Measurements from ENCODE around the gene CIDEA.
"Not testable (repeated sequence)": the region's sequence is repeated elsewhere in the genome, so short reads cannot be mapped to it uniquely, and the experiment has no call there.

Gene CIDEA, protein sequence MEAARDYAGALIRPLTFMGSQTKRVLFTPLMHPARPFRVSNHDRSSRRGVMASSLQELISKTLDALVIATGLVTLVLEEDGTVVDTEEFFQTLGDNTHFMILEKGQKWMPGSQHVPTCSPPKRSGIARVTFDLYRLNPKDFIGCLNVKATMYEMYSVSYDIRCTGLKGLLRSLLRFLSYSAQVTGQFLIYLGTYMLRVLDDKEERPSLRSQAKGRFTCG

DNA sequence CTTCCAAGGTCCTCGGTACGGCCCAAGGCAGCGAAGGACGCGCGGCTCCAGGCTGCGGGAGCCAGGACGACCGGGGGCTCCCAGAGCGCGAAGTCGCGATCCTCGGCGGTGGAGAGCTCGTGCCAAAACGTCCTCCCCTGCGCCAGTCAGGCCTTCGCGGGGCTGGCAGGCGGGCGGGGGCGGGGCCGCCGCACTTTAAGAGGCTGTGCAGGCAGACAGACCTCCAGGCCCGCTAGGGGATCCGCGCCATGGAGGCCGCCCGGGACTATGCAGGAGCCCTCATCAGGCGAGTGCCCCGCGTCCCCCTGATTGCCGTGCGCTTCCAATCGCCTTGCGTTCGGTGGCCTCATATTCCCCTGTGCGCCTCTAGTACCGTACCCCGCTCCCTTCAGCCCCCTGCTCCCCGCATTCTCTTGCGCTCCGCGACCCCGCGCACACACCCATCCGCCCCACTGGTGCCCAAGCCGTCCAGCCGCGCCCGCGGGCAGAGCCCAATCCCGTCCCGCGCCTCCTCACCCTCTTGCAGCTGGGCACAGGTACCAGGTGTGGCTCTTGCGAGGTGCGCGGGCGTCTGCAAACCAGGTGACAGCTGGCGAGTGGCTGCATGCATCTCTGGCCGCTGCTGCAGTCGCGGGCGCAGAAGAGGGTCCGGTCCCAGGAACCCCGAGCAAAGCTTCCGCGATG lies at the start of gene CIDEA:
TSS of gene CIDEA (plus strand) at position 226 of the 684 bp plus-strand sequence. CDS start at position 249, 23 bp downstream.
- DNase-seq (ENCODE audit: low spot score) = peak; percentile 61

DNA sequence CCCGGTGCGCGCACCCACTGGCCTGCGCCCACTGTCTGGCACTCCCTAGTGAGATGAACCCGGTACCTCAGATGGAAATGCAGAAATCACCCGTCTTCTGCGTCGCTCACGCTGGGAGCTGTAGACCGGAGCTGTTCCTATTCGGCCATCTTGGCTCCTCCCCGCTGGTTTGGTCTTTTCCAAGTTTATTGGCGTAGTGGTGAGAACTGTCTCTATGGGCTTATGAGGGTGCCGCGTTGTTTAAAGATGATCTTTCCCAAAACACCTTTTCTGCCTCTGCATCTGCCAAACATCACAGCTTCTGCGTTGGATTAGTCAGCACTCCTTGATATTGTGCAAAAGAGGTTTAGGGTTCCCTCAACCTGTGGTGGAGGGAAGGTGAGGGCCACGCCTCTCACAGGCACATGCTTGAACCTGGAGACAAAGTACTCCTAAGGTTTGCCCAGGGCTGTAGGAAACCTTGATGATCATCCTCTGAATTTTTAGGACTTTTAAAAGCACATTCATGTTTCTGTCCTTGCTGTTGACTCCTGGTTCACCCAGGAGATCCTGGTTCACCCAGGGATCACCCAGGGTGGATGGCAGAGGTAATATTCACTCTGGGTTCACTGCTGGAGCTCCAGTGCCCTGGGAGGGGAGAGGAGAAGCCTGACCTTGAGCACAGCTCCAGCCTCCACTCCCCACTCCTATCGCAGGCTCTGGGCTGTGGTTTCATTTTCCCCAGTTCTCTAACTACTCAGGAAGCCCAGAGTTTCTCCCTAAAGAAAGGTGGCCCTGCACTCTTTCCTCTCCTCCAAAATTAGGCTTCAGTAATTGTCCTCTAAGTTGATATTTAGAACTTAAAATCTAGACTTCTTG lies 45.6 kb upstream of the CIDEA start:
- DNase-seq (ENCODE audit: low spot score) = not testable (repeated sequence)

DNA sequence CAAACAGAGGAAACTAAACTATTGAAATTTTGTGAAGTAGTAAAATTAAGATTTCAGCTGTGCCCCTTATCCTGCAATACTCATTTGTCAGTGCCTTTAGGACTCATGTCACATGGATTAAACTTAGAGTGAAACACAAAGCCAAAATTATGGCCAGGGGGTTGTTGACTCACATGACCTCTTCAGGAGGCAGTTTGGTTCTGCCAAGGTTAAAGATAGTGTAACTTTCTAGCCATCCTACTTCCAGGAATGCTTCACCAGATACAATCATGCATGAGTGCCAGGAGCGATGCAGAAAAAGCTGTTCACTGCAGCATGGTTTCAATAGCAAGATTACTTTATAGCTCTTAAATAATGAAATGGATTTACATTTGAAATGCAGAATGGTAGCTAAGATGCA lies 41.9 kb upstream of the CIDEA start:
- DNase-seq (ENCODE audit: low spot score) = not testable (repeated sequence)

DNA sequence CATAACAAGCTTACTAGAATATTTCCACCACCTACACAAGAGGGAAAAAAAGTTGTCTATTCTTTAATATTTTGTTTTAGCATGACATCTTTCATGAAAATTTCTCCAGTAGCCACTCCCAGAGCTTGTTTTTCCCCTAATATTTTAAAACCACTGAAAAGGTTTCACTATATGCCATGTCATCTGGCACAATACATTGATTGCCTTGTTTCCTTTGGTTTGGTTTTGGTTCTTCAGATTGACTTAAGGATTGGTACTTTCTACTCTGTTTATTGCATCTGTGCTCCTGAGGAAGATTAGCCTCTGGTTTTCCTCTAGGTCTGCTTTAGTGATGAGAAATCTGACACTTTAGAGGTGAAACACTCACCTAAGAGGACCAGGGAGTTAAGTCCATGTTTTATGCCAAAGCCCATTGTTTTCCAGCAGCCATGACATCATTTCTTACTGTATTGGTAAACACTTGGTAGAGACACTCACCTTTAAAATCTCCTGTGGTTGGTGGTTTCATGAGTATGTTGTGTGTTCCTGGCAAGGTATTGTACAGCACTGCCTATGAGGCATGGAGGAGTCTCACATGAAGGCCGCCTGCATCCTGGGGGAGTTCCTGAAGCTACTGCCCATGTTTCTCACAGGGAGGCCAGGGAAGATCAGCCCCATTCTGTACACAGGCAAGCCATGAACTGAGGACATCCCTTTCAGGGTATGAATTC lies 39.7 kb upstream of the CIDEA start:
- not testable (repeated sequence) for DNase-seq (ENCODE audit: low spot score)

DNA sequence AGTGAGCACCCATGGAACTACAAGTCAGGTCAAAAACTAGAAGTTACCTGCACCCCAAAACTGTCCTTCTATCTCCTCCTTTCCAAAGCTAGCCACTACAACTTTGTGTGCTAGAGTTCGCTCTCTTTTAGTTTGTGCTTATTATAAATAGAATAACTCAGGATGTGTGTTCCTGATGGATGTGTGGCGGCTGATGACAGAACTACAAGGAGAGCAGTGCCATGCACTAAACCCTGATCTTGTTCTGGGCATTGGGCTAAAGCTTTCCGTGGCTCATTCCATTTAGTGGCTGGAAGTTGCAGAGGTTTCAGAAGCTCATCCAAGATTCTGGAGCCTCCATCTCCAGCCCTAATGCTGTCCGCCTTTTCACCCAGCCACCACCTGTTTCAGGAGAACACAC lies 37.7 kb upstream of the CIDEA start:
- DNase-seq (ENCODE audit: low spot score) = not testable (repeated sequence)

DNA sequence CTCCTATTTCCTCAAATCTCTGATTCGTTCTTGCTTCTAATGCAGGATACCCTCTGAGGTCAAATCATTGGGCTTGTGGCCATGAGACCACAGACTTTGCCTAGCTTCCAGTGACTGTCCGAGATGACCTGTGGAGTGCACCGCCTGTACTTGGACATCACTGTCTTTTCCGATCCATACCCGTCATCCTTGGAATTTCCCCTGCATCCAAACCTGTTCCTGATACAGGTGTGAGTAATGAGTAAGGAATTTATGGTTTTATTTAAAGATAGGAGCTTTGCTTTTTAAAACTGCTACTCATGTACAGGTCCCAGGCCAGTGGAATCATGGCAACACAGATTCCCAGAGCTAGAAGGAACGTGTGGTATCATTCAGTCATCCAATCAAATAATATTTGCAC lies 35.6 kb upstream of the CIDEA start:
- DNase-seq (ENCODE audit: low spot score) = not testable (repeated sequence)

DNA sequence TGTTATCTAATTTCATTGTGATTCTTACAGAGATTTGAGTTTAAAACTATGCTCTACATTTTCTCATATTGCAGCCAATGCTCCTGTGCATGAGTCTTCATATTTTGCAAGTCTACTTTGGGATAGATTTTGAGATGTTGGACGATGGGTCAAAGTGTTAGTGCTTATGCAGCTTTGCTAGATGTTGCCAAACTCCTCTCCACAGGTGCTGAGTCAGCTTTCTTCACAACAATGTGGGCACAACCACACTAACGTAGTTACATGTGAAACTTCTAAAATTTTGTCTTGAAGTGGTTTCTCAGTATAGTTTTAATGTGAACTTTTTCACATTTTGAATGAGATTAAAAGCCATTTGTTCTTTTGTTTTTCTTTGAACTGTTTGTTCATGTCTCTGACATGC lies 32.1 kb upstream of the CIDEA start:
- not testable (repeated sequence) for DNase-seq (ENCODE audit: low spot score)

DNA sequence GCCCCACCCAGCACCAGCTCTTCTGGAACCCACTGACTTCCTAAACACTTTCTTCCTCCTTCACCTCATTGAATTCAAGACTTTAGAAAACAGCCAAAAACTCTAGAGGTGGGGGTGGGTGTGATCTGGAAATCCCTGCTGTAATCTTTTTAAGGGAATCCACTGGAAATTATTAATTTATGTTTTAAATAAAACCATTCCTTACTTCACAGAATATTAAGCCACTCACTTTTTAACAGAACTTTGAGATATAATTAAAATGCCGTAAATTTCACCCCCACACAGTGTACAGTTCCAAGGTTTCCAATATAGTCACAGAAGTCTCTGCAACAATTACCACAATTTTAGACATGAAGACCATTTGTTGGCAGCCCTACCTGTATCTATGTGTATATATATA lies 30.8 kb upstream of the CIDEA start:
- not testable (repeated sequence) for DNase-seq (ENCODE audit: low spot score)

DNA sequence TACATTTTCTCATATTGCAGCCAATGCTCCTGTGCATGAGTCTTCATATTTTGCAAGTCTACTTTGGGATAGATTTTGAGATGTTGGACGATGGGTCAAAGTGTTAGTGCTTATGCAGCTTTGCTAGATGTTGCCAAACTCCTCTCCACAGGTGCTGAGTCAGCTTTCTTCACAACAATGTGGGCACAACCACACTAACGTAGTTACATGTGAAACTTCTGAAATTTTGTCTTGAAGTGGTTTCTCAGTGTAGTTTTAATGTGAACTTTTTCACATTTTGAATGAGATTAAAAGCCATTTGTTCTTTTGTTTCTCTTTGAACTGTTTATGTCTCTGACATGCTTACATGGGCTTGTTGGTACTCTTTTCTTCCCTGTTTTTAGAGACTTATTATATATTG lies 27.4 kb upstream of the CIDEA start:
- DNase-seq (ENCODE audit: low spot score) = not testable (repeated sequence)

DNA sequence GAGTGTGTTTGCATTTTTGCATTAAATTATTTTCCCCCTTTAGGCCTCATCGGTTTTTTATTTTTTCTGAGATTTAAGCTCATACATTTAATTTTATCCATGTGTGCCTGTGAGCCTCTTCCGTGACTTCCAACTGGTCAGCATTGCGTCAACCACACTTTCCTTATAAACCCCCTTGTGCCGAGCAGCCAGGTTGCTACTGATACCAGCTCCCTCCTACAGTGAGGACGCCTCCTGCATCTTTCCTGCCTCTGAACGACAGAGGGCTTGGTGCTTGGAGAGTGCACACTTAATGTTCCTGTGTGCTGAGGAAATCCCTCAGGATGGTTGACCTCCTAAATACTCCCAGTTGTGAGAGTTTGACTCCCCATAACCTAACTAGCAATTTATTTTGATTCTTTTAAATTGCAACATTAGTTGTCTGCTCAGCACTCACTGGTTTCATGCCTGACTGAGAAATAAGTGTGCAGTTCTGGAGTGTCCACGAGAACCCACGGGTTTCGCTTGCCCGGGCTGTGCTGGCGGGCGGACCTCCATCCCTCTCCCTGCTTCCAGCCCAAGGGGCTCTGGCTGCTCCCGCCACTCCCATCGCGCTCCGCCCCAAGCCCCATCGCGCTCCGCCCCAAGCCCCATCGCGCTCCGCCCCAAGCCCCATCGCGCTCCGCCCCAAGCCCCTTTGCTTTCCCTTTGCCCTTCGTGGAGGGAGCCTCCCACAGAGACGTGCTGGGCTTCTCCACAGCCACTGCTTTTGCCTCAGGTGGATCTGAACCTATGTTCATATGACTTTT lies 26.6 kb upstream of the CIDEA start:
- DNase-seq (ENCODE audit: low spot score) = not testable (repeated sequence)

DNA sequence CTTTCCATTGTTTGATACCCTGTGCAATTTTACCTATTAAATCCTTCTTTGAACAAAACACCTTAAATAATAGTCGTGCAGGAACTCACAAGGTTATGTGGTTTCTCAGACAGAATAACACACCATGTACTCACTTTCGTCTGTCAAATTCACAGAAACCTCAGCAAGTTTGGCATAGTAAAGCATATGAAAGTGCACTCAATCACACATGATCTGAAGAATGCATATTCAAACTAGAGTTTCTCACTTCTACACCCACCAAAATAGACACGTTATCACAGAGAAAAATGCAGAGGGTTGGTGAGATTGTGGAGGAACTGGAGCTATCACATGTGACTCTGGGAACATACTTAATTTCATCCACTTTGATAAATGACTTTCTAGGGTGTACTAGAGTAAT lies 25.9 kb upstream of the CIDEA start:
- not testable (repeated sequence) for DNase-seq (ENCODE audit: low spot score)

DNA sequence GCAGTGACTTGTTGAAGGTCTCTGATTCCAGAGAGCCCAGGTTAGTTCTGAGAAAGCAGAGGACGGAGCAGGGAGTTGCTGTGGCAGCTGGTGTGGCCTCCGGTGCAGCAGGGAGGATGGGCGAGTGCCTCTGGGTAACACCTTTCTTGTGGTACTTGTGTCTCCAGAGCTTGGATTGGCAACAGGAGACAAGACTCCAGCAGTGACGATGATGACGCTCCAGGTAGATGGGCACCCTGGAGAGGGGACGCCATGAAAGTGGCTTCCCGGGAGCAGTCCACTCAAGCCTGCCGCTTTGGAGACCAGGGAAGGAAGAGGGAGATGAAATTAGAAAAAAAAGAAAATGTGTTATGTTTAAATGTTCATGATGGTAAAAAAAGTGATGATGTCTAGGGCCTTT lies 23.6 kb upstream of the CIDEA start:
- DNase-seq (ENCODE audit: low spot score) = not testable (repeated sequence)

DNA sequence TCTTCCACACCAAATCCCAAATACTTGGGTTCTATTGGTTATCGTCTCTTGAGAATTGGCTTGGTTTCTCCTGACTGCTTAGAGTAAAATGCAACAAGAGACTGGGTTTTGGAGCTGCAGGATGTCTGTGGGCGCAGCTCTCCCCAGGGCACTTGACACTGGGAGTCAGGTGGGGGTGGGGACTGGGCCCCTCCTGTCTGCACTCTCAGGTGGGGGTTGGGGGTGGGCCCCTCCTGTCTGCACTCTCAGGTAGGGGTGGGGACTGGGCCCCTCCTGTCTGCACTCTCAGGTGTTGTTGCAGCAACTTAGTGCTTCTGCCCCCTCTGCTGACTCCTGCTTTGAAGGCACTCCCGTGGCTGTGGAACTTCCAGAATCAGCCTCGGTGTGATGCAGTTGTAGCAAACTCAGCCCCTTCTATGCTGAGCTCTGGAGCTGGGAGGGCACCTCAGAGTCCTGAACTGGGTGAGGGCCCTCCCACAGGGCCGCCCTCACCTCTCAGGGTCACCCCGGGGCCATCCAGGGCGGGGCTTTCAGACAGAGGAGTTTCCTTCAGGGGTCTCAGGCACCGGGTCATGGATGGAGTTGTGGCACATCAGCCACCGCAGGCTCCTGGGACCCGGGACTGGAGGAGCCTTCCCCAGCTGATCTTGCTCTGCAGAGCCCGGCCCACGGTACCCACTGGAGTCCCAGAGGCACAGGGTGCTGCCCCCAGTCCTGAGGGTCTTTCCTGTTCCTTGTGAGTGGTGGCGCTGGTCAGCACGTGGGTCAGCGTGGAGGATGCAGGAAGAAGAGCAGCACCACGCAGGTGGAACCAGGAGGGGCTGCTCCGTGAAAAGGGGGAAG lies 22.9 kb upstream of the CIDEA start:
- DNase-seq (ENCODE audit: low spot score) = no peak

DNA sequence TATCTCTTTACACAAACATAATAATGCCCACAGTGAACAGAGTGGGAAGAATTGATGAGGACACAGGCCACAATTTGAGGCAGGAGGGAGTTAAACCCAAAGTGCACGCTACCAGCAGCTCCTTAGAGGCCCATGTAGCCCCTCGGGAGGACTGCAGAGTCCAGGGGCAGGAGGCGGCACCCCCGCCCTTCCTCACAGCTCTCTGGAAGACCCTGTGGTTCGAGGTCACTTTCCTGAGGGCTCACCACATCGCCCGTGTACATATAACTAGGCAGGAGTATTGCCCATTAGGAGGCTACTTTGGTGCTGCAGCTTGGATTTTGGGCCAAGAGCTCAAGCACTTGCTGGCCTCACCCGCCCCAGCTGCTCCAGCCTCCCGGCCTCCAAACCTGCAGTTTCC lies 22.2 kb upstream of the CIDEA start:
- no peak for DNase-seq (ENCODE audit: low spot score)

DNA sequence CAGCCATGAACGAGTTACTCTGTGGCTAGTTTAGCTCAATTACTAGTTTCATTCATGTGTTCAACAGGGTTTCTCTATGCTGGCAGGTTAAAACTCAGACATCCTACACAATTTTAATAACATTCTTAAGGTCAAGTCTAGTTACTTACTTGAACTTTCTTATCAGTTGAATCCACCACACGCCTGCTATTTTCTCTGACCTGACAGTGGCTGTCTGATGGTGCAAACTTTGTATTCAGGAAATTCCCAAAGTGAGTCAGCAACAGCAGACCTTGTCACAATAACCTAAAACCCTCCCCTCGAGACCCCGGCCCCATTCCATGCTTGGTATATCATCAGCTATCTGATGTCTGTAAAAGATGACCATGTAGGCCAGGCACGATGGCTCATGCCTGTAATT lies 20.8 kb upstream of the CIDEA start:
- no peak for DNase-seq (ENCODE audit: low spot score)

DNA sequence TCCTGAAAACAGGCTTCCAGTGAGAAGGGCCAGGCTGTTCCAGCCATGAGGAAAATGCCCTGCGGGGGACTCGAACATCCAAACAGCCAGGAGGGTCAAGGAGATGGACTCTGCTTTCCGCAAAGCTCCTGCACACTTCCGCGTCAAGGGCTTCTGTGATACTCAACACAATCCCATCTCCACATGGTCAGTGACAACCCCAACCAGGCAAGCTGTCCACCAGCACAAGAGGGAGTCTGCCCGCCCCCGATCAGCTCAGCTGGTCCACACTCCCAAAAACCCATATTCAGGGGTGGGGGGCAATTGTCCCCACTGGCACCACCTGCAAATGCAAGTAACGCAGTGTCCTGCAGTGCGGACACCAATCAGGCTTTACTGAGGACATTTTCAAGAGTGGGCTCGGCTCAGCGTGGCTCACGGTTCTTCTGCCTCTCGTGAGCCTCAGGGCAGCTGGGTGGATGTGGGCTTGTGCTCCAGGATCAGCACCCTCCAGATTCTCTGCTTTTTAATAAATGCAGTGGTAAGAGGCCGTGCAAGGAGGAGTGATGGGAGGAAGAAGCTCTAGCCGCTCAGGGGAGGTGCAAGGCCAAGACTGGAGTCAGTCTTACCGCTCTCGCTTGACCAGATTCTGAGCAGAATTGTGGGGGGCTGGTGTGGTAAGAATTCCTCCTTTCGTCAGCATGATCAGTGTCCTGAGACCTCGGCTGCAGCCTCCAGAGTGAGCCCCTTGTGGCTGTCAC lies 19.5 kb upstream of the CIDEA start:
- DNase-seq (ENCODE audit: low spot score) = no peak

DNA sequence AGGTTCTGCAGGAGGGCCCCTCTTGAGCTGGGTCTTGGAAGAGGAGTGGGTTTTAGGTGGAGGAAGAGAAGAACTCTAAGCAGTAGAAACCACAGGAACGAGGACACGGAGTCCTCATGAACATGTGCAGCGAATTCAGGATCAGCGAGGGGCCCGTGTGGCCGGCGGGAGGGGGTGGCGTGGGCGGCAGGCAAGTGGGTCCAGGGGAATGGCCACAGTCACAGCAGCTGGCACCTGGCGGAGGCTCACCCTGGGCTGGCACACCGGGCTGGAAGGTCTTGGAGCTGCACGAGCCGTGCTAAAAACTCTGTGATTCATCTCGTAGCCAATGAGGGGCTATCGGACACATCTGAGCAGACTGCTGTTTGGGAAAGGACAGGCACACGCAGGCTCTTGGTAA lies 18.0 kb upstream of the CIDEA start:
- no peak for DNase-seq (ENCODE audit: low spot score)

DNA sequence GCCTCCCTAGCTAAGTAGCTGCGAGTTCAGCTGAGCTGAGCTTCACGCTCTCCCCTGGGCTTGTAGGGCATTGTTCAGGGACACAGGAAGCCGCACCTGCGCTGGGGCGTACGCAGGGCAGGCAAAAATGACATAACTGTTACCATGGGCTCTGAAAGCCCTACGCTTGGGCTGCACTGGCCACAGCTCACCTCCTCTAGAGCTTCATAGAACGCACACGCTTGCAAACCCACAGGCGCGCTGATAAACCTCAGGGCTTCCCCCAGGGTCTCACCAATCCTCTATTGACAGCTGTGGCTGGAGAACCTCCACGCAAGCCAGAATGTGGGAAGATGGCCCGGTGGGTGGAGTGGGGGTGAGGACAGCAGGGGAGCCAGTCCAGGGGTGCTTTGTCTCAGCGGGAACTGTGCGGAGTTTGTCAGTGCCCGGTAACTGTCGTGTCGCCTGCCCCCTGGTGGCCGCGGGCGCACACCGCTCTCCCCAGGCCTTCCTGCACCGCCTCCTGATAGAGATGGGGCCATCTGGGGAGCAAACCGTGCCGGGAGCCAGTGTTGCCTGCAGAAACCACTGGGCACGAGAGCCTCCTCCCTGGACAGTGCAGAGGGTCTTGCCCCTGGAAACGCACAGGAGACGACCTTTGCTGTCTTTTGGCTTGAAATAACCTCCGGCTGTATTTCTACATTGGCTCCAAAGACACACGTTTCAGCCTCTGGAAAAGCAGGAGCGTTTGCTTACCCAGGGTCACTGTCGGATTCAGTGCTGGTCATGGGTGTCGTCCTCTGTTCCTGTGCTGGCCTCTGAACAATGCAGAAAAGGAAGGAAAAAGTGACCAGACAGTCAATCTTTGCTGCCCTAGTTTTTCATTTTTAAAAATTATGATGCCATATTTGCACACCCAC lies 17.0 kb upstream of the CIDEA start:
- DNase-seq (ENCODE audit: low spot score) = peak; percentile 90

DNA sequence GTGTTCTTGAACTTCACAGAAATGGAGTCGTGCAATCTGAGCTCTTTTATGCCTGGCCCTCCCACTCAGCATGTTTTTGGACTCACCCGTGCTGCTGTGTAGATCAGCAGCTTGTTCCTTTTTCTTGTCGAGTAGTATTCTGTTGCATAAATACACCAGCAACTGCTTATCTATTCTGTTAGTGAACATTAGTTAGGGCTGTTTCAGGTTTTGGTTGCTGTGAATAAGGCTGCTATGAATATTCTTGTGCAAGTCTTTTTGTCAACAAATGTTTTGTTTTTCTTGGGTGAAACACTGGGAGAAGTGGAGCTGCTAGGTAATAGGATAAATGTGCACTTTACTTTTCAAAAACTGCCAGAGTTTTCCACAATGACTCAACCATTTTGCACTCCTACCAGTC lies 15.3 kb upstream of the CIDEA start:
- no peak for DNase-seq (ENCODE audit: low spot score)

All from AG20443 (cell line).